Esophagus squamous epithelium (tissue), 4 donors: Measurements from ENCODE around the gene NDEL1.

Experiments used
- CTCF ChIP-seq, 6 experiments: fragments of 450-650 bp in 4 of 6; fragments of 200-600 bp in 2 of 6; sonication (generic) in 2 of 6; IDR thresholded peaks; one replicate each; pipeline ENCODE4 v1.5.1; 2016 to 2019; ENCODE audit warnings: antibody characterized with exemption in 6 of 6, mild to moderate bottlenecking in 4 of 6, moderate library complexity in 4 of 6
- POLR2A ChIP-seq, 4 donors: fragments of 450-650 bp; IDR thresholded peaks; one replicate each; pipeline ENCODE4 v1.6.1; 2017; ENCODE audit warnings: antibody characterized with exemption in 4 of 4, mild to moderate bottlenecking in 4 of 4, moderate library complexity in 3 of 4

- TF ChIP-seq CTCF (IDR thresholded peaks at IDR 0.05) (no peak), POLR2A (IDR thresholded peaks at IDR 0.05) (no peak)
These were observed 49.8 kb downstream of the NDEL1 start for GRCh38 chr17:8485491-8485890.
